ENCODE measurements around the gene SOBP. TPM values are rescaled to one million over a fixed set of nuclear protein-coding genes. Genes with fewer than 3 reads are reported as not detected.

The SOBP gene
- total and polyA plus RNA-seq, 10 donors = 0.87 to 7.8 (median 4.9) TPM

DNA sequence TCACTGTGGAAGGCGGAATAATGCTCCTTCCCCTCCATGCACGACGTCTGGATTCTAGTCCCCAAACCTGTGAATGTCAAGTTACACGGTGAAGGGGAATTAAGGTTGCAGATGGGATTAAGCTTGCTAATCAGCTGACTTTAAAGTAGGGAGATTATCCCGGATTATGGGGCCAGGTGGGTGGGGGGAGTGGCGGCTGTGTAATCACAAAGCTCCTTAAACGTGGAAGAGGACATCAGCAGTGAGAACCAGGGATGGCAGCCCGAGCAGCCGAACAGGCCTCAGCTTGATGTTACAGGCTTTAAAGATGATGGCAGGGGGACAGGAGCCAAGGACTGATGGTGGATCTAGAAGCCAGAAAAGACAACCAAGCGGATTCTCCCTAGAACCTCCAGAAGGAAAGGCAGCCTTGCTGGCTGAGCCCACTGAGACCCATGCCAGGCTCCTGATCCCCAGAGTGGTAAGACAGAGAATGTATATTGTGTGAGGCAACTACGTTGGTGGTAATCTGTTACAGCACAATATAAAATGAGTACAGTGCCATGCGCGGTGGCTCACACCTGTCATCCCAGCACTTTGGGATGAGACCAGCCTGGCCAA, 216.7 kb downstream of the SOBP start:
- peaks cover 0 to 5% (median 0%) of the 10 kb centered on the region in 7 donors for H3K27me3 ChIP-seq (replicated peaks in 1 of 7)
- 85 to 92% (median 88%) methylated on average over 13 of the region's 13 CpGs for WGBS, 5 donors
- H3K4me3 ChIP-seq = no peak overlapping the region
- intact Hi-C loops (cut with DNase I; ENCODE audit: low total_unique reads) = no loop called here
- no peak overlapping the region for H3K27ac ChIP-seq
- peaks cover 0 to 8% (median 5%) of the 10 kb centered on the region in 6 donors for H3K4me1 ChIP-seq
- TF ChIP-seq, protein P1, sequence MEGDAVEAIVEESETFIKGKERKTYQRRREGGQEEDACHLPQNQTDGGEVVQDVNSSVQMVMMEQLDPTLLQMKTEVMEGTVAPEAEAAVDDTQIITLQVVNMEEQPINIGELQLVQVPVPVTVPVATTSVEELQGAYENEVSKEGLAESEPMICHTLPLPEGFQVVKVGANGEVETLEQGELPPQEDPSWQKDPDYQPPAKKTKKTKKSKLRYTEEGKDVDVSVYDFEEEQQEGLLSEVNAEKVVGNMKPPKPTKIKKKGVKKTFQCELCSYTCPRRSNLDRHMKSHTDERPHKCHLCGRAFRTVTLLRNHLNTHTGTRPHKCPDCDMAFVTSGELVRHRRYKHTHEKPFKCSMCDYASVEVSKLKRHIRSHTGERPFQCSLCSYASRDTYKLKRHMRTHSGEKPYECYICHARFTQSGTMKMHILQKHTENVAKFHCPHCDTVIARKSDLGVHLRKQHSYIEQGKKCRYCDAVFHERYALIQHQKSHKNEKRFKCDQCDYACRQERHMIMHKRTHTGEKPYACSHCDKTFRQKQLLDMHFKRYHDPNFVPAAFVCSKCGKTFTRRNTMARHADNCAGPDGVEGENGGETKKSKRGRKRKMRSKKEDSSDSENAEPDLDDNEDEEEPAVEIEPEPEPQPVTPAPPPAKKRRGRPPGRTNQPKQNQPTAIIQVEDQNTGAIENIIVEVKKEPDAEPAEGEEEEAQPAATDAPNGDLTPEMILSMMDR (IDR thresholded peaks at IDR 0.05 in 8 of 11, conservative IDR thresholded peaks at IDR 0.05 in 3 of 11) = no peak
- TF ChIP-seq POLR2AphosphoS5 (IDR thresholded peaks at IDR 0.05) (no peak), POLR2A (IDR thresholded peaks at IDR 0.05) (no peak)
- peaks cover 0 to 30% (median 0%) of the 10 kb centered on the region in 6 donors for H3K36me3 ChIP-seq
- DNase-seq = no peak
- H3K9me3 ChIP-seq = no peaks in the 10 kb centered on the region

DNA sequence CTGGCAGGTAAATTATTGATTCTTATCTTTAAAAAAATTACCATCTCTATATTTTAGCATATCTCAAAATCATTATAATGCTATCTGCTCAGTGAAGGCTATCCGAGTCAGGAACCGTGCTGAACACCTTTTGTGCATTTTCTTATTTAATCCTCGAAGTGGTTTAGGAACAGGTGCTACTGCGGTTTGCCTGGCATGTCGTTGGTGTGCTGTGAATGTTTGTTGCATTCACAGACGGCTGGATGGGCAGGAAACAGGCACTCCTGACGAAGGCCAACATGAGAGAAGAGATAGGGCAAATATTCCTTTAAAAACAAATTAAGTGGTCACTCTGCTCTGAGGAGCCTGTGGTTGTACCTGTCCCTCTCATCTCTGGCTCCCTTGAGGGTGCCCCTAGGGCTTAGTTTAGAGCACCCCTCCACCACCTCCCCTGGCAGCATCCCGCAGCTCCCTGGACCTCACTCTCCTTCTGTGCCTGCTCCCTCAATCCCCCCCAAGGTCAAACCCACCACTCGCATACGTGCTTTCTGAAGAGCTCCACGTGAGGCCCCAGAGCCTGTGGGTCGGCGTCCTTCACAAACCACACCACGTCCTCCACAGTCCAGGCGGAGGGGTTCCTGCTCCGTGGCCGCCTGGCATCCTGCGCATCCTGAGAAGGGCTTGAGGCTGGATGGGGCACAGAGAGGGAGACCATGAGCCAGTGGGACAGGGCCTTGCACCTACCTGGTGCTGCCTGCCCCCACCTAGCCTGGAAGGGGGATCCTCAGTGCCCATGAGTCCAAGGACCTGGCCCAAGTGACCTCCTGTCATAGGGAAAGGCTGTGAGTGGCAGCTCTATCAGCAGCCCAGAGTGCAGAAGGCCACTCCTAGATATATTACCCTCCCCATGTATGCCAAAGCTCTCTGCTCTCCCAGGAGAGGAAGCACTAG, 217.7 kb downstream of the SOBP start:
- WGBS, 5 donors = 75 to 90% (median 82%) methylated on average over 18 of the region's 18 CpGs

DNA sequence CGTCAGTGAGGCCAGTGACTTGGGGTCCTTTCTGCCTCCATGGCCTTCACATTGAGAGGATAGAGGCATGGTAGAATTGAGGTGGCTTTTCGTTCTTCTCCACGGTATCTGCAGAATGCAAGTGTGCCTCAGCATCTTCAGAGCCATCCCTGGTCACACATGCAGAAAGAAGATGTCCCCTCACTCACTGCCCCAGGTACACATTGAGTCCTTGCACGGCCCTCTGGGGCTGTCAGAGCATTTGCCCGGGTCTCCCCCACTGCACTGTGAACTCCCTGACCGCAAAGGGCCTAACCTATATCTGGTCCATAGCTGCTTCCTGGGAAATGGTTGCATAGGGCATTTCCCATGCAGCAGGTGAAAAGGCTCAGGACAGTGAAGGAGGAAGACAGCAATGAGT, 218.5 kb downstream of the SOBP start:
- H3K9me3 ChIP-seq = no peaks in the 10 kb centered on the region
- intact Hi-C loops (cut with DNase I; ENCODE audit: low total_unique reads) = no loop called here
- H3K4me1 ChIP-seq = peaks cover 10 to 26% (median 23%) of the 10 kb centered on the region in 6 donors
- TF ChIP-seq, protein P1 (IDR thresholded peaks at IDR 0.05 in 8 of 11, conservative IDR thresholded peaks at IDR 0.05 in 3 of 11) = no peak
- H3K36me3 ChIP-seq = peaks cover 0 to 30% (median 0%) of the 10 kb centered on the region in 6 donors
- 77 to 95% (median 89%) methylated on average over 6 of the region's 6 CpGs for WGBS, 5 donors
- H3K4me3 ChIP-seq = no peak overlapping the region
- H3K27me3 ChIP-seq (replicated peaks in 1 of 7) = peaks cover 0 to 5% (median 0%) of the 10 kb centered on the region in 7 donors
- DNase-seq = no peak
- no peak overlapping the region for H3K27ac ChIP-seq

More for the DNA sequence above, 217.7 kb downstream of the SOBP start:
- no peak for DNase-seq
- intact Hi-C loops (cut with DNase I; ENCODE audit: low total_unique reads) = no loop called here
- Histone ChIP-seq H3K36me3 (peaks cover 0 to 30% (median 0%) of the 10 kb centered on the region in 6 donors), H3K27me3 (replicated peaks in 1 of 7) (peaks cover 0 to 5% (median 0%) of the 10 kb centered on the region in 7 donors), H3K27ac (no peak overlapping the region), H3K4me3 (no peak overlapping the region), H3K4me1 (peaks cover 3 to 18% (median 14%) of the 10 kb centered on the region in 6 donors), H3K9me3 (no peaks in the 10 kb centered on the region)
- TF ChIP-seq POLR2AphosphoS5 (IDR thresholded peaks at IDR 0.05) = peak in 2 of 3 donors; percentile 5 to 66
- TF ChIP-seq POLR2A (IDR thresholded peaks at IDR 0.05) = no peak

DNA sequence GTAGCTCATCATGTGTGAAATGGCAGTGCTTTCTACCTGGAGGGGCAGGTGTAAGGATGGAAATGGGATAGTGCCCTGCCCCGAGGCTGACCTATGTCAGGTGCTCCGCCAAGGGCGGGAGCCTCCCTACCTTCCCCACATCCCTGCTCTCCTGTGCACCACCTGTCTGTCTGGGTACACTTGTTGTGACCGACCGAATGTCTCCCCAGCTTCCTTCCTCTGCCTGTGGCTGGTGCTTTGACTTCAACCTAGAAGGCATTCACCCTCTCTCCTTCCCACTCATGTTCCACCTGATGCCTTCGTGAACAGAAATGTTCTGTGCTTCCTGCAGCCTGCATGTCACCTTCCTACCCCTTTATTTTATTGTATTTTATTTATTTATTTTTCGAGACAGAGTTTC, 219.4 kb downstream of the SOBP start:
- intact Hi-C loops (cut with DNase I; ENCODE audit: low total_unique reads) = no loop called here
- H3K4me3 ChIP-seq = no peak overlapping the region
- H3K27ac ChIP-seq = no peak overlapping the region
- TF ChIP-seq POLR2AphosphoS5 (IDR thresholded peaks at IDR 0.05) = no peak
- TF ChIP-seq POLR2A (IDR thresholded peaks at IDR 0.05) = no peak
- TF ChIP-seq, protein P1 (IDR thresholded peaks at IDR 0.05 in 8 of 11, conservative IDR thresholded peaks at IDR 0.05 in 3 of 11) = no peak
- H3K9me3 ChIP-seq = no peaks in the 10 kb centered on the region
- H3K36me3 ChIP-seq = peaks cover 0 to 30% (median 0%) of the 10 kb centered on the region in 6 donors
- no peak for DNase-seq
- peaks cover 11 to 34% (median 26%) of the 10 kb centered on the region in 6 donors for H3K4me1 ChIP-seq
- WGBS, 5 donors = 79 to 89% (median 85%) methylated on average over 7 of the region's 7 CpGs
- peaks cover 0 to 5% (median 0%) of the 10 kb centered on the region in 7 donors for H3K27me3 ChIP-seq (replicated peaks in 1 of 7)

Other genes with a start within 250 kb of the SOBP start
- 10 to 100 TPM in 6 of 7 donors, 1 to 10 TPM in 1; 9.8 to 16.6 (median 13.3) TPM for gene PDSS2, start 30.6 kb upstream of the SOBP start, total RNA-seq
- gene PDSS2, start 30.6 kb upstream of the SOBP start, polyA plus RNA-seq = 1 to 10 TPM; 4.3 to 7.4 (median 6.3) TPM